ENCODE measurements around the gene RFXANK. TPM values are rescaled to one million over a fixed set of nuclear protein-coding genes. Genes with fewer than 3 reads are reported as not detected.

Gene RFXANK
- total RNA-seq, 4 donors from 2014 or later: 36.2 to 46.6 (median 40.9) TPM

GRCh38 chr19:19211499-19212420, 19.7 kb downstream of the RFXANK start, which contains the start of gene NCAN:
NCAN (plus strand) TSS chr19:19211958; CDS start chr19:19216954, 4,996 bp downstream.
- H3K4me1 ChIP-seq: no peaks in the 10 kb centered on the region
- no peak for ATAC-seq
- H3K36me3 ChIP-seq: no peaks in the 10 kb centered on the region
- H3K27ac ChIP-seq: no peak within 1 kb of the TSS
- no peak within 1 kb of the TSS for H3K4me3 ChIP-seq
- peaks cover 100% of the 10 kb centered on the region for H3K27me3 ChIP-seq
- TF ChIP-seq POLR2AphosphoS5 (IDR thresholded peaks at IDR 0.05): no peak
- TF ChIP-seq EP300 (IDR thresholded peaks at IDR 0.05): no peak
- TF ChIP-seq POLR2A (IDR thresholded peaks at IDR 0.05): no peak
- TF ChIP-seq CTCF (IDR thresholded peaks at IDR 0.05): no peak
- 2 to 8% methylated on average over 4 to 8 of the region's 54 CpGs for WGBS, 2 donors (ENCODE audit: low coverage in 1 of 2)
- peaks cover 0 to 2% (median 0%) of the 10 kb centered on the region in 3 donors for H3K9me3 ChIP-seq

- no peak for ATAC-seq
- 0 to 8% methylated on average over 1 to 2 of the region's 7 CpGs for WGBS, 2 donors (ENCODE audit: low coverage in 1 of 2)
- peaks cover 0 to 9% (median 0%) of the 10 kb centered on the region in 3 donors for H3K9me3 ChIP-seq
- peaks cover 99% of the 10 kb centered on the region for H3K27me3 ChIP-seq
- H3K4me3 ChIP-seq: no peak overlapping the region
- H3K27ac ChIP-seq: no peak overlapping the region
- no peaks in the 10 kb centered on the region for H3K36me3 ChIP-seq
- no peak for TF ChIP-seq CTCF (IDR thresholded peaks at IDR 0.05)
- TF ChIP-seq POLR2A (IDR thresholded peaks at IDR 0.05): no peak
- TF ChIP-seq EP300 (IDR thresholded peaks at IDR 0.05): no peak
- H3K4me1 ChIP-seq: no peaks in the 10 kb centered on the region
Observed at GRCh38 chr19:19212916-19213315, 20.9 kb downstream of the RFXANK start.

GRCh38 chr19:19213426-19214158, 21.5 kb downstream of the RFXANK start:
- no peak overlapping the region for H3K27ac ChIP-seq
- H3K4me1 ChIP-seq: no peaks in the 10 kb centered on the region
- H3K36me3 ChIP-seq: no peaks in the 10 kb centered on the region
- no peak for TF ChIP-seq POLR2A (IDR thresholded peaks at IDR 0.05)
- TF ChIP-seq EP300 (IDR thresholded peaks at IDR 0.05): no peak
- TF ChIP-seq POLR2AphosphoS5 (IDR thresholded peaks at IDR 0.05): no peak
- no peak for TF ChIP-seq CTCF (IDR thresholded peaks at IDR 0.05)
- H3K27me3 ChIP-seq: peaks cover 95% of the 10 kb centered on the region
- peaks cover 0 to 9% (median 0%) of the 10 kb centered on the region in 3 donors for H3K9me3 ChIP-seq
- ATAC-seq: no peak
- WGBS, 2 donors (ENCODE audit: low coverage in 1 of 2): 23 to 44% methylated on average over 3 to 5 of the region's 21 CpGs
- H3K4me3 ChIP-seq: no peak overlapping the region

DNA sequence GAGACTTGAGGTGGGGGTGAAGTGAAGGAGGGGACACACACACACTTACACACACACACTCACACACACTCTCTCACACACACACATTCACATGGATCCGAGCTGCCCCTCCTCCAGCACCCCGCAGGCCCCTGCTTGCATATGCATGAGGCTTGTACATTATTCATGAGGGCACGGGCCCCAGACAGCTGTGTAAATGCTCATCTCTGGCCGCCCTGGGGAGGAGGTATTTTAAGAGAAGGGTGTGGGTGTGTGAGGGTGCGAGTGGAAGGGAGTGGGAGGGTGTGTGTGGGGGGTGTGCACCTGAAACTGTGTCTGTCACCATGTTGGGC, 22.1 kb downstream of the RFXANK start:
- H3K4me1 ChIP-seq: no peaks in the 10 kb centered on the region
- 0 to 6% methylated on average over 3 to 5 of the region's 5 CpGs for WGBS, 2 donors (ENCODE audit: low coverage in 1 of 2)
- no peaks in the 10 kb centered on the region for H3K36me3 ChIP-seq
- TF ChIP-seq POLR2A (IDR thresholded peaks at IDR 0.05): no peak
- no peak for TF ChIP-seq CTCF (IDR thresholded peaks at IDR 0.05)
- no peak for TF ChIP-seq POLR2AphosphoS5 (IDR thresholded peaks at IDR 0.05)
- no peak for TF ChIP-seq EP300 (IDR thresholded peaks at IDR 0.05)
- no peak overlapping the region for H3K4me3 ChIP-seq
- H3K9me3 ChIP-seq: peaks cover 0 to 9% (median 0%) of the 10 kb centered on the region in 3 donors
- peaks cover 94% of the 10 kb centered on the region for H3K27me3 ChIP-seq
- ATAC-seq: no peak
- H3K27ac ChIP-seq: no peak overlapping the region

Data from gastroesophageal sphincter (tissue), 4 donors.